ENCODE results near the gene YAP1.

- TF ChIP-seq CTCF (IDR thresholded peaks at IDR 0.05) (no peak), POLR2A (IDR thresholded peaks at IDR 0.05) (no peak)
Observed at GRCh38 chr11:102064316-102064715, 45.9 kb upstream of the YAP1 start.

Measured in uterus (tissue), 2 donors.